VCaP (cell line): ENCODE data around the gene COL25A1.
"Not testable (repeated sequence)": the region's sequence is repeated elsewhere in the genome, so short reads cannot be mapped to it uniquely, and the experiment has no call there.

Experiments
- H3K27ac ChIP-seq: fragments of 450-650 bp; 2 replicates; pipeline ENCODE4 v1.5.1; 2017
- TF ChIP-seq, protein P1 (sequence below): fragments of 450-650 bp; conservative IDR thresholded peaks from 2 replicates; pipeline ENCODE4 v1.5.1; 2017; ENCODE audit warnings: mild to moderate bottlenecking, moderate library complexity

Gene COL25A1

DNA sequence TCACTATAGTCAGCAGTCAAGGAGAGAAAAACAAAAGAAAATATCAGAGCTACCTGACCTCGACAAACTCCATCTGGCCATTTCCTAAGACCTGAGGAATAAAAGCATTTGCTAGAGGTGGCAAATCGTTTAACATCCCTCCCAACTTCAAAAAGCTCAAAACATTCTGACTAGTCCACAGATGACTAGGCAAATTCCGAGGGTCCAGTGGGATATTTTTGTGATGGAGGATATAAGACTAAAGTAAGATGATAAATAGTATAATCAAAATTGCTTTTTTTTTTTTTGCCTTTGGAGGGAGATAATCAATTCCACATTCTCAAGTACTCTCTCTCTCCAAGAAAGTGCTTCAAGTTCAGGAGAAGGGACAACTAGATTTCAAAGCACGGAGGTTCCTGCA is 420.5 kb downstream of the COL25A1 start:
- no peak overlapping the region for H3K27ac ChIP-seq
- TF ChIP-seq, protein P1, sequence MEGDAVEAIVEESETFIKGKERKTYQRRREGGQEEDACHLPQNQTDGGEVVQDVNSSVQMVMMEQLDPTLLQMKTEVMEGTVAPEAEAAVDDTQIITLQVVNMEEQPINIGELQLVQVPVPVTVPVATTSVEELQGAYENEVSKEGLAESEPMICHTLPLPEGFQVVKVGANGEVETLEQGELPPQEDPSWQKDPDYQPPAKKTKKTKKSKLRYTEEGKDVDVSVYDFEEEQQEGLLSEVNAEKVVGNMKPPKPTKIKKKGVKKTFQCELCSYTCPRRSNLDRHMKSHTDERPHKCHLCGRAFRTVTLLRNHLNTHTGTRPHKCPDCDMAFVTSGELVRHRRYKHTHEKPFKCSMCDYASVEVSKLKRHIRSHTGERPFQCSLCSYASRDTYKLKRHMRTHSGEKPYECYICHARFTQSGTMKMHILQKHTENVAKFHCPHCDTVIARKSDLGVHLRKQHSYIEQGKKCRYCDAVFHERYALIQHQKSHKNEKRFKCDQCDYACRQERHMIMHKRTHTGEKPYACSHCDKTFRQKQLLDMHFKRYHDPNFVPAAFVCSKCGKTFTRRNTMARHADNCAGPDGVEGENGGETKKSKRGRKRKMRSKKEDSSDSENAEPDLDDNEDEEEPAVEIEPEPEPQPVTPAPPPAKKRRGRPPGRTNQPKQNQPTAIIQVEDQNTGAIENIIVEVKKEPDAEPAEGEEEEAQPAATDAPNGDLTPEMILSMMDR, result no peak

DNA sequence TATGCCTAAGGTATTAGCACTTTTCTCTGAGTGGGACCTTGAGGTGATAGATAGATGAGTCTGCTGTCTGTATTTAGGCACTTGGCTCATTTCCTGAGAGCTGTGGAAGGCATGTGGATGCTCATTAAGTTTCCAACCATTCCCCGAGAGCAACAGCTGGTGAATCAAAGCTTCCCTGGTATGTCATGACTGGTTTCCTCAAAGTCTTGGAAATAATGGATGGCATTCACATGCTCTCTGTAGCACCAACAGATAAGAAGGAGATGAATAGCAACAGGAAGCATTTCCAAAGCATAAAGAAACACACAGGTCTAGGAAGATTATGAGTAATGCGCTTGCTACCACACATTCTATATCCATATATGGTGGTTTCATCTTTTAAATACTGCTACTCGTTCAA is 421.3 kb downstream of the COL25A1 start:
- TF ChIP-seq, protein P1, result no peak
- H3K27ac ChIP-seq, result no peak overlapping the region

DNA sequence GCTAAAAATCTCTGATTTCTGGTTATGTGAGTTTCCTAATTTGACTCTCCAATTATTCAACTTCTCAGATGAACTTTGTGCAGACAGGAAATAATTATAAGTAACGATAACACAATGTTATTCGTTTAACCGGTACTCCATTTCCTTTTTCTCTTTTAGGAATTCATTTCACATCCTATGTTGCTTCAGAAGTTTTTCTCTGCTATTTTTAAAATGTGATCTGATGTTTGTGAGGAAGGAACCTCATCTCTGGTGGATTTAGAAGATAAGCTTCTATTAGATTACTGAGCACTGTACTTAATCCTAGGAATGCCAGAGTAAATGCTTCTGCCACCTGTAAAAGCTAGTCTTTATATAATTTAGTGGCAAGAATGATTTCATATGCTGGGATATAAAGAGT is 423.7 kb downstream of the COL25A1 start:
- TF ChIP-seq, protein P1, result no peak
- H3K27ac ChIP-seq, result no peak overlapping the region

DNA sequence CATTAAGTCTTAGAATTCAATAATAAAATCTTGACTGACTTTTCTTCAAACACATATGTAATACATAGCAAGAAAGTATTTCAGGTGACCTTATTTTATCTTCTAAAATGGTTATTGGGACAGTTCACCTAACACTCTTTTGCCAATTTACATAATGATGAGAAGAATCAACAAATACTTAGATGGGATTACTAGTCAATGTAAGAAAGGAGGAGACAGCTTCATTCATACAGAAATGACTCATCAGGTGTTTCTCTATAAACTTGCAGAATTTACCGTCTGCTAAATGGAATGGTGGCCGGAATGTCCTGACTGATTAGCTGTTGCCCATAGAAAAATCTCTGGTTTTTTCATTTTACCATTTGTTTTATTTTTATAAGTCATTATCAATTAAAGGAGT is 424.6 kb downstream of the COL25A1 start:
- TF ChIP-seq, protein P1, result no peak
- no peak overlapping the region for H3K27ac ChIP-seq

DNA sequence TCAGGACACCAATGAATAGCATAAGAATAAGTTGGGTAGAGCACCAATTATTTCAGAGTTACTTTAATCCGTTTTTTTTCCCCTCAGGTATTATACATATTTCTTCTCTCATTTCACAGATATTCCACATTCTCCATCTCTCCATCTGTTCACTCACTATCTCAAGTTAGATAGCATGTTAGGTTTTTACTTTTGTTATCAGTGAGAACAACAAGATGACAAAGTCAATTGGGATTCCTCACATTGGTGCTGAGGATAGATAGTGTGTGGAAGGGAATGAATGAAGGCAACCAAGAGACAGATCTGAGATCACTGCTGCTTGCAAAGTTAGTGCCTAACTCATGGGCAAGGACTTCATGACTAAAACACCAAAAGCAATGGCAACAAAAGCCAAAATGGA is 427.7 kb downstream of the COL25A1 start:
- no peak overlapping the region for H3K27ac ChIP-seq
- TF ChIP-seq, protein P1, result no peak

DNA sequence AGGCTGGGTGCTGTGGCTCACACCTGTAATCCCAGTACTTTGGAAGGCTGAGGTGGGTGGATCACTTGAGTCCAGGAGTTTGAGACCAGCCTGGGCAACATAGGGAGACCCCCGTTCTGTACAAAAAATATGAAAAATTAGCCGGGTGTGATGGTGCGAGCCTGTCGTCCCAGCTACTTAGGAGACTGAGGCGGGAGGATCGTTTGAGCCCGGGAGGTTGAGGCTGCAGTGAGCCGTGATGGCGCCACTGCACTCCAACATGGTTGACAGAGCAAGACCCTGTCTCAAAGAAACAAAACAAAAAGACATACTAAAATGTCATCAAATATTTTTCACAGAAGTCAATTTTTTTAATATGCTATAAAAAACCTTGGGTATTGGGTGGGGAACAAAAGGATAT is 432.5 kb downstream of the COL25A1 start:
- not testable (repeated sequence) for H3K27ac ChIP-seq

DNA sequence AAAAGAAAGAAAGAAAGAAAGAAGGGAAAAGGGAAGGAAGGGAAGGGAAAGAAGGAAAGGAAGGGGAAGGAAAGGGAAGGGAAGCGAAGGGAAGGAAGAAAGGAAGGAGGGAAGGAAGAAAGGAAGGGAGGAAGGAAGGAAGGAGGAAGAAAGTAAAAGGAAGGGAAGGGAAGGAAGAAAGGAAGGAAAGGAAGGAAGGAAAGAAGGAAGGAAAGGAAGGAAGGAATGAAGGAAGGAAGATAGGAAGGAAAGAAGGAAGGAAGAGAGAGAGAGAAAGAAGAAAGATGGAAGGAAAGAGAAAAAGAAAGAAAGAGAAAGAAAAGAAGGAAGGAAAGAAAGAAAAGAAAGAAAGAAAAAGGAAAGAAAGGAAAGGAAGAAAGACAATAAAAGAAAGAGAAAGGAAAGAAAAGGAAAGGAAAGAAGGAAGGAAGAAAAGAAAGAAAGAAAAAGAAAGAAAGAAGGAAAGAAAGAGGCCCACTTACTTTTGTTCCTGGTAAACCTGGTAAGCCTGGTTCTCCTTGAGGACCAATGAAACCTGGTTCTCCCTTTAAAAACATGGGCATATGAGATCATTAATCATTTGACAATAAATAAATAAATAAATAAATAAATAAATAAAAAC is 433.7 kb downstream of the COL25A1 start:
- H3K27ac ChIP-seq, result no peak overlapping the region
- TF ChIP-seq, protein P1, result no peak

DNA sequence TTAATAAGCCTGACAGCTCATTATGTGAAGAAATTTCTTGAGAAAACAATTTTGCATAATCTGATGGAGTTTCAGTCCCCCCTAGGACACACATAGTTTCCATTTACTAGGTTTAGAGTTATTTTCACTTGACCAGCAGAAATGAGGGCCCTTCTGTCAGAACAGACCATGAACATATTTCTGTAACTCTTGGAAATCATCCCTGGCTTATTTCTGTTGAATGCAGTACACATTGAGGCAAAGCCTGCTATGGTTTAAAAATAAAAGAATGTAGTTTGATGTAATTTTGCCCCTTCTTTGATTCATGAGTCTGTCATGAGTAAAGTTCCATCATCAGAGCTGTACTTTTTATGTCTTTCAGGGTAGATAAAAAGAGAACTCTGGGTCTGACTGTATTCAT is 435.0 kb downstream of the COL25A1 start:
- H3K27ac ChIP-seq, result no peak overlapping the region
- TF ChIP-seq, protein P1, result no peak
